ENCODE results near the gene MAST2.

The MAST2 gene

GRCh38 chr1:45894921-45895320 is 91.5 kb downstream of the MAST2 start:
- no peak for DNase-seq (ENCODE audit: low read depth)
- H3K4me3 ChIP-seq (ENCODE audit: low read depth, low read length) = no peak overlapping the region
- TF ChIP-seq, protein P1, sequence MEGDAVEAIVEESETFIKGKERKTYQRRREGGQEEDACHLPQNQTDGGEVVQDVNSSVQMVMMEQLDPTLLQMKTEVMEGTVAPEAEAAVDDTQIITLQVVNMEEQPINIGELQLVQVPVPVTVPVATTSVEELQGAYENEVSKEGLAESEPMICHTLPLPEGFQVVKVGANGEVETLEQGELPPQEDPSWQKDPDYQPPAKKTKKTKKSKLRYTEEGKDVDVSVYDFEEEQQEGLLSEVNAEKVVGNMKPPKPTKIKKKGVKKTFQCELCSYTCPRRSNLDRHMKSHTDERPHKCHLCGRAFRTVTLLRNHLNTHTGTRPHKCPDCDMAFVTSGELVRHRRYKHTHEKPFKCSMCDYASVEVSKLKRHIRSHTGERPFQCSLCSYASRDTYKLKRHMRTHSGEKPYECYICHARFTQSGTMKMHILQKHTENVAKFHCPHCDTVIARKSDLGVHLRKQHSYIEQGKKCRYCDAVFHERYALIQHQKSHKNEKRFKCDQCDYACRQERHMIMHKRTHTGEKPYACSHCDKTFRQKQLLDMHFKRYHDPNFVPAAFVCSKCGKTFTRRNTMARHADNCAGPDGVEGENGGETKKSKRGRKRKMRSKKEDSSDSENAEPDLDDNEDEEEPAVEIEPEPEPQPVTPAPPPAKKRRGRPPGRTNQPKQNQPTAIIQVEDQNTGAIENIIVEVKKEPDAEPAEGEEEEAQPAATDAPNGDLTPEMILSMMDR (IDR thresholded peaks at IDR 0.05; ENCODE audit: low read depth, low read length, missing control alignments) = no peak
- in situ Hi-C loops (cut with HindIII; ENCODE audit: low sequenced_read_pairs) = no loop called here

DNA sequence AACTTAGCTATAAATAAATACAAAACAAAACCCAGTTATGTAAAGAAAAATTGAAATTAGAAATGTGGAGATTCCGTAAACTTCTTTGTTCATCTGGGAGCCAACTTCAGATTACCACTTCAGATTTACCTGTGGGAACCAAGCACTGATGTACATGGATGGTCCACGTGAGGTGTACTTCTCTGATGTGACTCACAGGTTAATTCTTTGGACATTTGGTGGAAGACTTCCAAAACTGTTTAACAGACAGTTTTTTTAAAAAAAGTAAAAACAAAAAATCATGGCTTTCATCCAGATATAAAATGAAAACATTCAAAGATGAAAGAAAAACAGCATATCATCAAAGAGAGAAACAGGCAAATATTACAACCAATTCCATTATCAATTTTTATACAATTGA is 92.0 kb downstream of the MAST2 start:
- in situ Hi-C loops (cut with HindIII; ENCODE audit: low sequenced_read_pairs) = no loop called here

DNA sequence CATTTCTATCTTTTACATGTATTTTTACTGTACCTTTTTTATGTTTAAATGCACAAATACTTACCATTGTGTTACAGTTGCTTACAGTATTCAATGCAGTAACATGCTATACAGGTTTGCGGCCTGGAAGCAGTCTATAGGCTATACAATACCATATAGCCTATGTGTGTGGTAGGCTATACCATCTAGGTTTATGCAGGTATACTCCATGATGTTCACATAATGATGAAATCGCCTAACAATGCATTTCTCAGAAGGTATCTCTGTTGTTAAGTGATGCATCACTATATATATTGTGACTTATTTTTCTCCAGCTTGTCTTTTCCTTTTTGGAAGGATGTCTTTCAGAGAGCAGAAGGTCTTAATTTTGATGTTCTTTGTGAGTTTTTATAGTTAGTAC is 103.5 kb downstream of the MAST2 start:
- H3K4me3 ChIP-seq (ENCODE audit: low read depth, low read length) = no peak overlapping the region
- DNase-seq (ENCODE audit: low read depth) = no peak
- in situ Hi-C loops (cut with HindIII; ENCODE audit: low sequenced_read_pairs) = no loop called here
- TF ChIP-seq, protein P1 (IDR thresholded peaks at IDR 0.05; ENCODE audit: low read depth, low read length, missing control alignments) = no peak

More for the DNA sequence above, 92.0 kb downstream of the MAST2 start:
- no peak for DNase-seq (ENCODE audit: low read depth)
- TF ChIP-seq, protein P1 (IDR thresholded peaks at IDR 0.05; ENCODE audit: low read depth, low read length, missing control alignments) = no peak
- H3K4me3 ChIP-seq (ENCODE audit: low read depth, low read length) = no peak overlapping the region

GRCh38 chr1:45908611-45909140 is 105.3 kb downstream of the MAST2 start:
- DNase-seq (ENCODE audit: low read depth) = no peak
- TF ChIP-seq, protein P1 (IDR thresholded peaks at IDR 0.05; ENCODE audit: low read depth, low read length, missing control alignments) = no peak
- H3K4me3 ChIP-seq (ENCODE audit: low read depth, low read length) = no peak overlapping the region
- in situ Hi-C loops (cut with HindIII; ENCODE audit: low sequenced_read_pairs) = no loop called here

DNA sequence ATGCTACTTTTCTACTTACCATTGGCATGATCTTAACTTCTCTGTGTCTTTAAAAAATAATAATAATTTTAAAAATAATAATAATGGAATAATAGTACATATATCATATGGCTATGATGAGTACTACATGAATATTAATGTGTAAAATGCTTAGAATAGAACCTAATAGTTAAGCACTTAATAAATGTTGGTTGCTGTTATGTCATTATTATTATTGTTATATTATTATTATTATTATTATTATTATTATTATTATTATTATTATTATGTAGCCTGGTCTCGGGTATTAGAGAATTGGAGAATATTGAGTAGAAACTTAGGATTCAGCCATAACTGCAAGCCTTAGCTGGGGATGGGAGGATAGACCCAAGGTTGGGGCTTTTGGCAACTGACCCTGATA is 108.2 kb downstream of the MAST2 start:
- H3K4me3 ChIP-seq (ENCODE audit: low read depth, low read length) = no peak overlapping the region
- DNase-seq (ENCODE audit: low read depth) = no peak
- TF ChIP-seq, protein P1 (IDR thresholded peaks at IDR 0.05; ENCODE audit: low read depth, low read length, missing control alignments) = no peak
- in situ Hi-C loops (cut with HindIII; ENCODE audit: low sequenced_read_pairs) = no loop called here

DNA sequence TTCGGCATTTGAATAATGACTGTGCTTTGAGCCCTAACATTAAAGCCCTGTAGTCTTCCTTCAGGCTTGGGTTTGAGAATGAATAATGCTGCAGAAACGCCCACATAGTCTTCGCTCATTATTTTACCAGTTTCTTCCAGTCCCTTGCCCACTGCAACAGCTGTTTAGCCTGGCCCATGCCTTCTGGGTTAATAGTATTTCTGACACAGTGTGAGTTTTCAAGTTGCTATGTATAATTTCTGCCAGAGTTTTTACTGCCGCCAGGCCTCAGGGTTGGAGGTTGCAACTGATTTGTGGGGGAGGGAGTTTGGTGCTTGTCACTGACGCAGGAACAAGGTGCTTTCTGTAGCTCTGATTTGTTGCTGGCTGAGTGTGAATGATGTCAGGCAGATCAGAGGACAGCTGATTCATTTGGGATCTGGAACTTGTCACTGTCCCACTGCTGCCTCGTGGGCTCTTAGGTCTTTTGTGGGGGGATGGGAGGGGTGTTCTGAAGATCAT is 109.8 kb downstream of the MAST2 start:
- TF ChIP-seq, protein P1 (IDR thresholded peaks at IDR 0.05; ENCODE audit: low read depth, low read length, missing control alignments) = no peak
- DNase-seq (ENCODE audit: low read depth) = peak; percentile 46
- H3K4me3 ChIP-seq (ENCODE audit: low read depth, low read length) = no peak overlapping the region
- in situ Hi-C loops (cut with HindIII; ENCODE audit: low sequenced_read_pairs) = no loop called here
